ENCODE data around the gene NR2C1.
A peak's percentile ranks its signal among the peaks of the same experiment; 100 is the strongest.

NR2C1 gene

DNA sequence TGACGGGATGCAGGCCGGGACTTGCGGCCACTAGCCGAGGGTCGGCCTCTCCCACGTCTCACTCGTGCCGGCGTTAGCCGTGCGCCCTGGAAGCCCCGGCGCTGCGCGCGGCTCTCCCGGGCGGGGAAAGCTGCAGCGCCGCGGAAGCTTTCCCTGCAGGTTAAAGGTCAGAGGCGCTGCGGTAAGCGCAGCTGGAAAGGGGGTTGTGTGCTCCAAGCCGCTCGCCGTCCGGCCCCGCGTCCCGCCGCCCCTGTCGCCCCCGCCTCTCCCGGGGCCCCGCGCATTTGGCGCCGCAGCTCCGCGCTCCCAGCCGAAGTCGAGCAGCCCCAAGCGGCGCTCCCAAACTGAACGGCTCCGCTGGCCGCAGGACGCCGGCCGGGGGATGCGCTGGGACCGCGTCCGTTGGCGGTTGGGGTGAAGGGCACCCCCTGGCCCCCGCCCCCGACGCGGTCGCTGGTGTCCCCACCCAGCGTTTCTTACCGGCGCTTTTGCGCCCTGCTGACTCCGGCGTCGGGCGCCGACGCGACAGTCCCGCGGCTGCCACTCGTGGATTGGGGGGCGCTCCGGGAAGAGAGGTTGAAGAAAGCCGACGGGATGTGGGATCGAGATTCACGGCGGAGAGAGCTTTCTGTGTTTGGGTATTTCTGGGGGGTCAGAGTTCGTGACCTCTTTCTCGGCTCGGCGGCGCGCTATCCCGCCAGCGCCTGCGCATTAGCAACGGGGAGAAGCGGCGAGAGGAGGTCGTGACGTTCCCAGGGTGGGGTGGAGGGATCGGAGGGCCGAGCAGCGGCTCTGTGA lies at the start of gene NR2C1:
NR2C1 (minus strand) TSS at position 719 of the 798 bp plus-strand sequence. CDS start 6,234 bp downstream, outside the sequence.
- Histone ChIP-seq H3K36me3 (peaks cover 18% of the 10 kb centered on the region), H3K27ac (peak within 1 kb of the TSS; percentile 87), H3K27me3 (ENCODE audit: insufficient read depth, low read depth, severe bottlenecking) (no peaks in the 10 kb centered on the region), H3K9me3 (ENCODE audit: severe bottlenecking) (no peaks in the 10 kb centered on the region), H3K4me3 (ENCODE audit: low read depth, low read length) (peak within 1 kb of the TSS; percentile 95)
- DNase-seq = peak; percentile 95
- TF ChIP-seq CTCF (IDR thresholded peaks at IDR 0.05; ENCODE audit: low read depth, low read length) = no peak

- H3K4me3 ChIP-seq (ENCODE audit: low read depth, low read length) = no peak overlapping the region
- H3K27ac ChIP-seq = no peak overlapping the region
- no peaks in the 10 kb centered on the region; the same call in 1 of the 2 replicates for H3K36me3 ChIP-seq
- DNase-seq = no peak
- H3K27me3 ChIP-seq (ENCODE audit: insufficient read depth, low read depth, severe bottlenecking) = no peaks in the 10 kb centered on the region
- TF ChIP-seq CTCF (IDR thresholded peaks at IDR 0.05; ENCODE audit: low read depth, low read length) = no peak
- no peaks in the 10 kb centered on the region for H3K9me3 ChIP-seq (ENCODE audit: severe bottlenecking)
Measured at GRCh38 chr12:95118788-95119179, 45.4 kb upstream of the NR2C1 start.

DNA sequence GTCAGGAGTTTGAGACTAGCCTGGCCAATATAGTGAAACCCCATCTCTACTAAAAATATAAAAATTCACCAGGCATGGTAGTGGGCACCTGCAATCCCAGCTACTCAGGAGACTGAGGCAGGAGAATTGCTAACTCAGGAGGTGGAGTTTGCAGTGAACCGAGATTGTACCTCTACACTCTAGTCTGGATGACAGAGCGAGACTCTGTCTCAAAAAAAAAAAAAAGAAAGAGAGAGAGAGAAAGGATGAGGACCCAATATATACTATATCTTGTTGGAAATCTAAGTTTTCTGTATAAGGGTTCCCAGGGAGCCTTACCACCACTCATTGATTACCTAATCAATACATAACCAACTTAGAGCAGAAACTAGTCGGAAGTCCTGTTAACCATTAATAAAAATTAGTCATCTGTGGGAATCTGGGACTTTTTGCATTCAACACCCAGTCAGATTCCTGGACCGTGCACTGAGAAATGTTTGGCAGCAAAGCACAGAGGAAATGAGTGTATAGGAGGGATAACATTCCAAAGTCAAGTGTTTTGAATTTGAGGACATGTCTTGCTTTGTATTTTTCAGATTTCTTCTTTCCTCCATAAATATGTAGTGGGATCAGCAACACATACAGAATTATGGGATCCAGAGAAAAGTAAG lies 44.8 kb upstream of the NR2C1 start:
- Histone ChIP-seq H3K27ac (no peak overlapping the region), H3K27me3 (ENCODE audit: insufficient read depth, low read depth, severe bottlenecking) (no peaks in the 10 kb centered on the region), H3K9me3 (ENCODE audit: severe bottlenecking) (no peaks in the 10 kb centered on the region), H3K36me3 (no peaks in the 10 kb centered on the region; the same call in 1 of the 2 replicates), H3K4me3 (ENCODE audit: low read depth, low read length) (no peak overlapping the region)
- DNase-seq = no peak
- TF ChIP-seq CTCF (IDR thresholded peaks at IDR 0.05; ENCODE audit: low read depth, low read length) = no peak

GRCh38 chr12:95117178-95117599 lies 43.8 kb upstream of the NR2C1 start:
- peak; percentile 35; the same call in 1 of the 2 replicates for TF ChIP-seq CTCF (IDR thresholded peaks at IDR 0.05; ENCODE audit: low read depth, low read length)
- H3K4me3 ChIP-seq (ENCODE audit: low read depth, low read length) = no peak overlapping the region
- no peak overlapping the region for H3K27ac ChIP-seq
- no peaks in the 10 kb centered on the region; the same call in none of the 2 replicates for H3K36me3 ChIP-seq
- DNase-seq = peak; percentile 53
- H3K27me3 ChIP-seq (ENCODE audit: insufficient read depth, low read depth, severe bottlenecking) = no peaks in the 10 kb centered on the region
- no peaks in the 10 kb centered on the region for H3K9me3 ChIP-seq (ENCODE audit: severe bottlenecking)

DNA sequence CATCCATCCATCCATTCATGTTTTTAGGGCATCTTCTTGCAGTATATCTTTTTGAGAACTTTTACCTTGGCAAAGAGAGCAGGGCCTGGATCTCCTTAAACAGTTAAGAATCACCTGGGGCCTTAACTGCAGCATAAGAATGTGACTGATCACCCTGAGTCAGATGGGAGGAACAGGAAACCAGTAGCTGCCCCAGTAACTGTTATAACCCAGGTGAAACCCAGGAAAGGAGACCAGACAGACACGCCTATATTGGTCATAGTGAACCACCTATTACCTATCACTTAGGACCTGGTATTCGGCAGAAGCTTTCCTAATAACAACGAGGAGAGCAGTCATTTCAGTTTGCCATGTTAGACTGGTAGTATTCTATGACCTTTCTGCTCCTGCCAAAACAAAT lies 43.4 kb upstream of the NR2C1 start:
- DNase-seq = no peak
- no peak overlapping the region for H3K27ac ChIP-seq
- no peak overlapping the region for H3K4me3 ChIP-seq (ENCODE audit: low read depth, low read length)
- TF ChIP-seq CTCF (IDR thresholded peaks at IDR 0.05; ENCODE audit: low read depth, low read length) = no peak
- no peaks in the 10 kb centered on the region; the same call in none of the 2 replicates for H3K36me3 ChIP-seq
- no peaks in the 10 kb centered on the region for H3K9me3 ChIP-seq (ENCODE audit: severe bottlenecking)
- no peaks in the 10 kb centered on the region for H3K27me3 ChIP-seq (ENCODE audit: insufficient read depth, low read depth, severe bottlenecking)

Measured in WERI-Rb-1 (cell line).